ENCODE results near the gene BTG1.
A peak's percentile ranks its signal among the peaks of the same experiment; 100 is the strongest.
"Not testable (repeated sequence)": the region's sequence is repeated elsewhere in the genome, so short reads cannot be mapped to it uniquely, and the experiment has no call there.

BTG1 gene

DNA sequence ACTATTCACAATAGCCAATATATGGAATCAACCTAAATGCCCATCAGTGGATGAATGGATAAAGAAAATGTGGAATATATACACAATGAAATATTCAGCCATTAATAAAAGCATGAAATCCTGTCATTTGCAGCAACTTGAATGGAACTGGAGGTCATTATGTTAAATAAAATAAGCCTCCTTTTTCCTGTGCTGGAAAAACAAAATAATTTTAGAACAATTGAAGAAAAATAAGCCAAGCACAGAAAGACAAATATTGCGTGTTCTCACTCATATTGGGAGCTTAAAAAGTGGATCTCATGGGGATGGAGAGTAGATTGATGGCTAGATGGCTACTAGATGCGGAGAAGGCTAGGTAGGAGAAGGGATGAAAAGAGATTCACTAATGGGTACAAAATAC, 6.3 kb upstream of the BTG1 start:
- H3K4me3 ChIP-seq (ENCODE audit: low read depth, low read length), result no peak overlapping the region

DNA sequence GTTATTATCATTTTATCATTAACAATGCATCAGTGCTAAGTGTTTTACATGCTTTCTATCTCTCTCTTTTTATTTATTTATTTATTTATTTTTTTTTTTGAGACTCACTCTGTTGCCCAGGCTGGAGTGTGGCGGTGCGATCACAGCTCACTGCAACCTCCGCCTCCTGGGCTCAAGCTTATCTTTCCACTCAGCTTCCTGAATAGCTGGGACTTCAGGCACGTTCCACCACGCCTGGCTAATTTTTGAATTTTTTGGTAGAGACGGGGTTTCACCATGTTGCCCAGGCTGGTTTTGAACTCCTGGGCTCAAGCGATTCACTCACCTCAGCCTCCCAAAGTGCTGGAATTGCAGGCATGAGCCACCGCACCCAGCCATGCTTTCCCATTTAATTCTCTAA, 3.9 kb upstream of the BTG1 start:
- no peak overlapping the region for H3K4me3 ChIP-seq (ENCODE audit: low read depth, low read length)

DNA sequence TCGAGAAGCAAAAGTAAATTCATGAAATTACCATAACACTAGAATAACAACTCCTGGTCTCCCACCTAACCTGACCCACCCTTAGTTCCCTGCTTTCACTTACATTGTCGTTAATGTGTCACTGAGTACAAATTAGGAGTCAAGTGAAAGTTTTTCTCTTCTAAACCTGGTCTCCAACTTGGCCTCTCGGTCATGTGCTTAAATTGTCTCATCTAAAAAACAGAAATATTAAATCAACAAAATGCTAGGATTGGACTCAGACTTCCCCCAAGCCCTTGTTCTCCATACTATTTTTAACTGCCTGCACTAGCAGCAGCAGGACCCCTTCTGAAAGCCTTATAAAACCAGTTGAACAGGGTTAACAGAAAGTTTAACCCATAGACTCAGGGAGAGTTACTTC, 1.8 kb upstream of the BTG1 start:
- H3K4me3 ChIP-seq (ENCODE audit: low read depth, low read length), result no peak overlapping the region

DNA sequence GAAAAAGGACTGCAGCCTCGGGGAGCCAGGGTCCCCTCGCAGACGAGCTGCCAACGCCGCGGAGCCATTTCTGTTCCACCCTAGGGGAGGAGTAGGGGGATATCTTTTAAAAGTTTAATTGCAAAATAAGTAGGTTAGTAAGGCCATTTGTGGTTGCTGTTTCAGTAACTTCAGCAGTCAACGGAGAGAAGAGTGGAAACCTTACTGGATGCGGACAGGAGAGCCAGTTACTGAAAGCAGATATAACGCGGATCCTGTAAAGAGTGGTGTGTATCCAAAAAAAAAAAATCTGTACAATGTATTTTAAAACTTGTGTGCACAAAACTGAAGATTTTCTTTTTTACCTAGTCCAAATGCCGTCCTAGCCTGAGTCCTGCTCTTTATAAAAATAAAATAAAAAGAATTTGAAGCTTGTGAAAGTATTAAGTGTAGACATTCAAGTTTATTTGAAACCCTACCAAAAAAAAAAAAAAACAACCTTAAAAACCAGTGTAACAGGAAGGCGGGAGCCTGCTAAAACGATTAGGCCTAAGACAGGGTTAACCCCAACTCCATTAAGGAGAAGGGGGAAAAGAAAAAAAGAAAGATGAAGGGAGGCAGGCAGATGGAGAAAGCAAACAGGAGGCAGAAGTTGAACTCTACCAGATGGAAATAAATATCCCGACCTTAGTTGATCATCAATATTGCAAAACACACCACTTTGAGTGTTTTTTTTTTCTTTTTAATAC, 1.0 kb upstream of the BTG1 start:
- peak overlapping the region; percentile 55 for H3K4me3 ChIP-seq (ENCODE audit: low read depth, low read length)

DNA sequence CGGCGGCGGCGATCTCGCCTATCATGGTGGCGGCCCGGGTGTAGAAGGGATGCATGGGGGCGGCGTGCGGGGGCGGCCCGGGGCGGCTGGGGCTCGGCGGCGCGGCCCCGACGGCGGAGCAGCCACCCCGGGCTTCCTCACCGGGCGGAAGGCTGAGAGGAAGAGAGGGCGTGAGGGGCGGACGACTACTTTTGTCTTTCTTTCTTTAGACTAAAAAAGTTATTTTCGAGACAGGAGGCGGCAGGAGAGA, 240 bp downstream of the BTG1 start:
- H3K4me3 ChIP-seq (ENCODE audit: low read depth, low read length), result peak overlapping the region; percentile 94

DNA sequence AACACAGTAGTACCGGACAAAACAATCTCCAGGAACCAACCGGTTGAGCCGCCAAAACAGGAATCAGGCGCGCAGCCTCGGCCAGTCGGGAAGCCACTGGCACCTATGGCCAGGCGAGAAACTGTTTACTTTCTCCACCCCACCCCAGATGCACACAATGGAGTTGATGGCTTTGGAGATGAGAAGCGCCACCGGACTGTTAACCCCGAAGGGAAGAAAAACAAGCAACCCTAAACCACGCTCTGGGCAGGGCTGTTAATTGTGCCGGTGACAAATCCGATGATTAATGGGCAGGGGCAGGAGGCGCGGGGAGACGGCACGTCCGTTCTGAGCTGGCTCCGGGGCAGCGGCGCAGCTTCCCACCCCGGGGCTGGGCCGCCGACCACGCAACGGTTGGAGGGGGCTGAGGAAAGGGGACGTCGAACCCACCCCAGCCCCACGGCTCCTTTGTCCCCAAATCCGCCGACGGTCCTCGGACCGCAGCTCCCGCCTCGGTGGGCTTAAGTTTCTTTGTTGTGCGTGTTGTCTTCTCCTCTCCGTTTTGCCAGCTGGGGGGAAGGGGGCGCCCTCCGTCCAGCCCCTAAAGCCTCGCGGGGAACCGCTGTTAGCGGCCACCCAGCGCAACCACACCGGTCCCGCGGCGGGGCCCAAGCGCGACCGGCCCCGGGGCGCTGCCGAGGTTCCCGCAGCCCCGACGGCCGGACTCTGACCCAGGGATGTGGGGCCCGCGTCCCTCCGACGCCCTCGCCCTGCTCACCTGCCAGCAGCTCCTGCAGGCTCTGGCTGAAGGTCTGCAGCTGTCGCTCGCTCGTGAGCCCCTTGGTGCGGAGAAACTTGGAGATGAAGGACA, 790 bp downstream of the BTG1 start:
- peak overlapping the region; percentile 94 for H3K4me3 ChIP-seq (ENCODE audit: low read depth, low read length)

DNA sequence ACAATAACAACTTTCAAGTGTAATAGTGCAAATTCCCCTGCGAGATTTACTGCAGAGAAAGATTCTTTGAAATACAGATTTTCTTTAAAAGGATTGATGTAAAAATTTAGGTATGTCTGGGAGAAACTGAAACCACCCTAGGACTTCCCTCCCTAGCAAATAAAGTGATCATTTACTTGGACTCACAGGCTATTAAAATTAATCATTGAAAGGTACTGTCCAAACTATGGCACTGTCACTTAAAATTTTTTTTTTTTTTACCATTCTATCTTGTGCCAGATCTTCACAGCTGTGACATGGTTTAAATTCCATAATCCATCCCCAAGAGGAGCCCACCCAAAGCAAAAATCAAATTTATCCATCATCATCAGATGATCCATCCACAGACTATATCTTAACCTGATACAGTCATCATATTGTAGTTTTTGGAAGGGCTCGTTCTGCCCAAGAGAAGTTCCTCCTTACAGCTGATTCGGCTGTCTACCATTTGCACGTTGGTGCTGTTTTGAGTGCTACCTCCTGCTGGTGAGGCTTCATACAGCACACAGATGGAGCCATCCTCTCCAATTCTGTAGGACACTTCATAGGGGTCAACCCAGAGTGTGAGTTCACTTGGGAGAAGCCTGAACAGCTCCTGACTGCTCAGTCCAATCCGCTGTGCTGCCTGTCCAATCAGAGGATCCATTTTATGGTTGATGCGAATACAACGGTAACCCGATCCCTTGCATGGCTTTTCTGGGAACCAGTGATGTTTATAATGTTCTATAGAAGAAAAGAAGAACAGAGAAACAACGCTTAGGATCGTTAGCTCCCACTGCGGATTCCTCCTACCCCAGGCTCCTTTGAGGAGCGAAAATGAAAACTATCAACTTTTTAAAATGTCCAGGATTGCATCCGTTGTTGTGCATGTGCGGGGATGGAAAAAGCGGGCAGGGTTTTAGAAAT, 1.7 kb downstream of the BTG1 start:
- peak overlapping the region; percentile 94 for H3K4me3 ChIP-seq (ENCODE audit: low read depth, low read length)

DNA sequence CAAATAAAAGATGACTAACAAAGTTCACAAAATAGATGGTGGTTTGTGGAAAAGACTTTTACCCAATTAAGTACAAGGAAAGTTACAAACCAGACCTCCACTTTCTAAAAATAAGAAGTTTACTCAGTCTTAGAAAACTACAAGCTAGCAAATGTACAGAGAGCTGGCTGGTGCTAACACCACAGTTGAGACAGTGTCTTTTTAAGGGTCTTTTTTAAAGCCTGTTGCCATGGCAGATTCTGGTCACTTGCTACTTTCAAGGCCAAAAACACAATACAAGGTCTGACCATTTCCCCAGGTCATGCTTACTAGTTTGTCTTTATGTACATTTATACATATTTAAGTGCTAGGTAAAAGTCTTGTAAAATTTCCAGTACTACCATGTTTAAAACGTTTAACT, 2.4 kb downstream of the BTG1 start:
- H3K4me3 ChIP-seq (ENCODE audit: low read depth, low read length), result peak overlapping the region; percentile 94

DNA sequence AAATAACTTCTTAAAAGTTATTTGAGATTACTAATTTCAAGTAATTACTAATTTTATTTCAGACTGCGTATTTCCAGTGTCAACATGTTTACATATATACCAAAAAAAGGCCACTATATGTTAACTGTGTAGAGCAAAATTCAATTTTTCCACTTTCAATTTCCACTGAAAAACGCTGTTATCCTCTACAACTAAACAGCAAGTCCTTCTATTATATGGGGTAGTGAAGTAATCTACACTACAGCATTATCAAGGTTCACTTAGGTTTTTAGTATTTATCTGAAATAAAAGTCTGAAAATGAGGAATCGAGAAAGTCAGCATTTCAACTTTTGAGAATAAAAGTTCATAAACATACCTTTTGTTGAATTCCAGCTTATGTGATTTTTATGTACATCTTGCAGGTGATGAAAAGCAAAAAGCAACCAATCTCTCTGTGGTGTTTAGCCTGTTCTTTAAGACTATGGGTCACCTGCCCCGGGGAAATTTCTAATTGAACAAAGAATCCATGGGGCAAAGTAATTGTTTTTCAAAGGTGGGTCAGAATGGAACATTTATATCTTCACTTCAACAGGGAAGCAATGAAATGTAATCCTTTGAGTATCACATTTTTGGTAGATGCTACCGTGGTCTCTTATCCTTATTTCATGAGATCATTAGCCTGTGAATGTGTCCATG, 3.3 kb downstream of the BTG1 start:
- H3K4me3 ChIP-seq (ENCODE audit: low read depth, low read length), result peak overlapping the region; percentile 42

DNA sequence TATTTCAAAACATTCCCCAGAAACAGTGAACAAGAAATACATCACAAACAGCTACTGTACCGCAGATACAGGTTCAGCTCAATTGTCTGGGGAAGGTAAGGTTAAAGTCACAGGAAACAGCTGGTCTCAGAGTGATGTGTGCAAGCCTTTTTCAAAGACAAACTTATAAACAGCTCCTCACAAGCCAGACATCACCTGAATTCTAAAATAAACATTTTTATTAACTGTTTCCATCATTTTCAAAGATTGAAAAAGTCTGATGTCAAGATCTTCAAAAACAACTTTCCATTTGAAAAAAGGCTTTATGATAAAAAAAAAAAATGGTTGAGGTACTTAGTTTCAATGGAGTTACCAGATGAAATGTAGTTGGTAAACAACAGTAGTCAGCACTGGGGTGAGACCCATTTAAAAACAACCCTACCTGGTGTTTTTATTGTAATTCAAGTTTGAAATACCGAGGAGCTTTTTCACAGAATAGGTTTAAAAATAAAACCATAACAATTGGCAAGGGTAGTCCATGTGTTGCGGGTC, 4.0 kb downstream of the BTG1 start:
- H3K4me3 ChIP-seq (ENCODE audit: low read depth, low read length), result peak overlapping the region; percentile 42

DNA sequence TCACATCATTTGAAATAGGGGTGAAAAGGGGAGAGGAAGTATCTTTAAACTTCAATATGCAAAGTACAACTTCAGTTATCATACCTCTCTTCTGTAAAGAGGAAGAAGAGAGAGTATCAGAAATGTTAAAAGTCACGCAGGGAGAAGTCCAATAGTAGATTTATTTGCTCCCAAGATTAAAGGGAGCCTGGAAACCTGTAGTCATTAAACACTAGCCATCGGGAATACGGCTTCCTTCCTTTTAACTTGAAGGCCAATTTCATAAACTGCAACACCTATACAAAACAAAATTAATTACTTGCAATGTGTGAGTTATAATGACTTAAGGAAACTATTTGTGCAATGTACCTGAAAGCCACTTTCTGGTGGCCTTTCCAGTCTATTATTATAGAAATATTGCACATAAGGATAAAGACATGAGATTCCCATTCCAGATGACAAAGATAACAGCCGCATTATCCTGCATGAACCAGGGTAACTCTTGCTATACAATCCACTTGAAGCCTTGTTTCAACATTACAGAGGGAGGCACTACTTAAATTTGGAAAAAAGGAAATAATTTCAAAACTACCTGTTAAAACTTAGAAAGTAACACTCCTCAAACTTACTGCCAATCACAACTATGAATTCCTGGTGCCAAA, 4.6 kb downstream of the BTG1 start:
- H3K4me3 ChIP-seq (ENCODE audit: low read depth, low read length), result peak overlapping the region; percentile 42

DNA sequence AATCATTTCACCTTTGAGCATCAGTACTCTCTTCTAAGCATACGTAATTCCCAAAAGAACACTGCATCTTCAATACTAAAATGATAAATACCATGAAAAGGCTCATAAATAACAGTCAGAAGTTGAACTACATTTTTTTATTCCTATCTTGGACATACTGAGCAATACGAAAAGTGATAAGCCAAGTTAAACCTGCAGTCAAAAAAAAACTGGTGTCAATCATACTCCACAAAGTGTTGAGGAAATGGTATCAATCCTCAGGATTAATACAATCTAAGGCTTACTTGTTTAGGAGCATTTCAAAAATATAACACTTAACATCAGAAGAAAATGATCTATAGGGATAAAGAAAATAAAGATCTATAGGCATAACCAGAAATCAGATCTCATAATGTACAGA, 5.5 kb downstream of the BTG1 start:
- peak overlapping the region; percentile 18 for H3K4me3 ChIP-seq (ENCODE audit: low read depth, low read length)

DNA sequence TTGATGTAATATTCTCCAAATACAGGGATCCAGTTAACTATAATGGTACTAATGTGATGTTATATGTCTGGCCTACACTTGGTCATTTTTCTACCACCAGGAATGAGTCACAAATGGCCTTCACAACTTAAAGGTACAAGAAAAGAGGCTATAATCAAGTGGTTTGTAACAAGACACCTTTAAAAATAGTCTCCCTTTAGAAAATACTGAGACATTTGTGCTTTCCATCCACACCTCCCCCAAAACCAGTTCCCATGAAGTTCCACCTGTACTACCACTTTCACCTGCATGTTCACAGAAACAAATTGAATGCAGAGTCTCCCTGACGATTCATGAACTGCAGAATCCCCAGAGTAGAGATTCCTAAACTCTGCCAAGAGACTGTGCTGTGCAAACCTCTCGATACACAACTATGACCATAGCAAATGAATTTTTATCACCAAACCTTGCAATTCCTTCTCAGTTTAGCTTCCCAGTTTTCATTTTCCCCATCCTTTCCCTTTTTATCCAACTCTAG, 6.0 kb downstream of the BTG1 start:
- peak overlapping the region; percentile 18 for H3K4me3 ChIP-seq (ENCODE audit: low read depth, low read length)

DNA sequence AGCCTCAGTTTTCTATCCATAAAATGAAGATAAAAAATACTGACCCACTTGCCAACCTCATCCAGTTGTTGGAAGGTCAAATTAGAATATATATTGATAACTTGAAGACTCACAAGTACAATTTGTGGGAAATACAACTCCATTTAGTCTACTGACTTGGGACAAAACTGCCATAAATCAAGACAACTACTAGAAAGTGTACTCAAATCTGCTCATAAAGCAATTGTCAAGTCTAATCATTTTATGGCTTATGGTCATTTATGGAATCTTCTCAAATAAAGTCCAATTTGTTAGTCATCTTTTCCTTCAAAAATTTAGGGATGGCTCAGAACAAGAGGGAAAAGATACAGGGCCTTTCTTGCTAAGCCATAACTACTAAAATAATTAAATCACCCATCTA, 7.0 kb downstream of the BTG1 start:
- H3K4me3 ChIP-seq (ENCODE audit: low read depth, low read length), result no peak overlapping the region

DNA sequence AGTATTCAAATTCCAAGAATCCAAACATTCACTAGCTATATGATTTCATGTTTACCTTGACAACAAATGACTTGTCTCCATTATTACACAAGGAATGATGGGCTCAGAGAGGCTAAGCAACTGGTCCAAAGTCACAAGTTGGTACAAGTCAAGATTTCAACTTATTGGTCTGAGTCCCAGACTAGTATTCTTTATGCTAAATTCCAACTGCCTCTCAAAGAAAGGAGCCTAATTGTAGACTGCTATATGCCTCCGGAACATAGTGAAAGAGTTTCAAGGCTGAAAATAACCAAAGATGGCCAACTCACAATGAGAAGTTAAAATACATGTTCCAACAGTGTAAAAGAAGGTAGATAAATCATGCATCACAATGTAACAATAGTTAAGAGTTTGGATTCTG, 7.5 kb downstream of the BTG1 start:
- no peak overlapping the region for H3K4me3 ChIP-seq (ENCODE audit: low read depth, low read length)

DNA sequence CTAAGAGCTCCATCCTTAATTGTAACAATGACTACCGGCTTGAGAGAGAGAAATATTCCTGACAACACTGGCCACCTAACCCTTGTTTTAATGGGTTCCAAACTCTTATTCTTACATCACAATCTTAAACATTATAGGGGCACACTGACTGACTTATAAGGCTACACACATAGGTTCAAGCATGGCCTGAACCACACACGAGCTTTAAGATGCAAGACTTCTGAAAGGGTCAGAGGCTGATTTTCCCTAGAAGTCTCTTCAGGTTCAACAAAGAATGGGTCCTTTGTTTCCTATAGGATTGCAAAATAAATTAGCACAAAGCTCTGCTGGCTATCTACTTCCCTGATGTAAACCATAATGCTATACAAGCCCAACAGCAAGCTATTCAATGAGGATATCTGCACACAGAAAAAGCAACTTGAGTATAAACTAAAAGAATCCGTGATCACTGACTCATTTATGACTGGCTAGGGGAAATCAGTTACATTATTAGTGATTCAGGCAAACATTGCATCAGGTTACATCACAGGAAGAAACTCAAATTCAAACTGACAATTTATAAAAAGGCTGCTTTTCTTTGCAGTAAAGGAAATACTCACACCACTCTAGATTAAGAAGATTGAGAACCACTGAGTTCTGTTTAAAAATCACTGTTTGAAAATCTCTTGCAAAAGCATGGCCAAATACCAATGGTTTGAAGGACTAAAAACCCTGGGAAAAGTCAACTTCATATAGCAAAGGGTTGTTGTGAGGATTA, 8.5 kb downstream of the BTG1 start:
- no peak overlapping the region for H3K4me3 ChIP-seq (ENCODE audit: low read depth, low read length)

DNA sequence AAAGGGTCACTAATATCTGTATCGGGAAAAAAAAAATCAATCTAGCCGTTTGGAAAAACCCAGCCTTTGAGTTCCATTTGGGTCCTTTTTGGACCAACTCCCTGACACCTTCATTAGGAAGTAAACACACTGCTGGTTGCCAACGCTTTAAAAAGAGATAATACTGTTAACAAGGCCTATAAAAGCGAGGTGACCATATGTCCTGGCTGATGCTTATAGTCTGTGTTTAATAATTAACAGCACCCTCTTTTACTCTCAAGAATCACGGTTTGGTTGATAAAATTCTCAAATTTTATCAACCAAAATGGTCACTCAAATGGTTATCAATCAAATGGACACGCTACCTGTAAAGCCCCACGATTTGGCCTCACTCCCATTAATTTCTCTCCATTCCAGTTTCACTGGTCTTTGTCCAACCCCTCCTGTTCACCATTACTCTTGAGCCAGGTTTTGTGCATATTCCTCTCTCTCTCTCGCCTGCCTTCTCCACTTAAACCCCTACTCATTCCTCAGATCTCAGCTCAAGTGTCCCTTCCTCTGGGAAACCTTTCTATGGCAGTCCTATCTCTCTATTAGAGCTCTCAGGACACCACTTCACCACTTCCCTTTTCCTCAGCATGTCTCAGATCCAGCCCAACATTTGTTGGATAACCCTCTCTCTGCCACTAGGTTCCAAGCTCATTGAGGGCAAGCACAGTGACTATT, 9.5 kb downstream of the BTG1 start:
- no peak overlapping the region for H3K4me3 ChIP-seq (ENCODE audit: low read depth, low read length)

DNA sequence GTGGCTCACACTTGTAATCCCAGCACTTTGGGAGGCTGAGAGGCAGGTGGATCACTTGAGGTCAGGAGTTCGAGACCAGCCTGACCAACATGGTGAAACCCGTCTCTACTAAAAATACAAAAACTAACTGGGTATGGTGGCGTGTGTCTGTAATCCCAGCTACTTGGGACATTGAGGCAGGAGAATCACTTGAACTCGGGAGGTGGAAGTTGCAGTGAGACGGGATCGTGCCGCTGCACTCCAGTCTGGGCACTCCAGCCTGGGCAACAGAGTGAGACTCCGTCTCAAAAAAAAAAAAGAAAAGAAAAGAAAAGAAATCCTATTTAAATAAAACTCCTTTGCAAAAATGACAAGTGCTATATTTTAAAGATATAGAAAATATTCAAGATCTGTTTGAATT, 10.1 kb downstream of the BTG1 start:
- not testable (repeated sequence) for H3K4me3 ChIP-seq (ENCODE audit: low read depth, low read length)
